Activated naive CD8-positive, alpha-beta T cell treated with anti-CD3 and anti-CD28 coated beads for 36 hours (primary cell): ENCODE data around the gene KIAA0586. TPM values are rescaled to one million over a fixed set of nuclear protein-coding genes. Genes with fewer than 3 reads are reported as not detected.
"Not testable (repeated sequence)": the region's sequence is repeated elsewhere in the genome, so short reads cannot be mapped to it uniquely, and the experiment has no call there.

Experiments
- DNase-seq: peaks from one replicate; pipeline ENCODE4 v3.0.0; 2021
- H3K27ac Mint-ChIP-seq: one replicate; pipeline ENCODE4 v1.8.0; 2022; ENCODE audit warnings: mild to moderate bottlenecking, moderate library complexity, mixed read lengths
- H3K27me3 Mint-ChIP-seq: one replicate; pipeline ENCODE4 v1.8.0; 2022; ENCODE audit warnings: mild to moderate bottlenecking, mixed read lengths
- H3K36me3 Mint-ChIP-seq: one replicate; pipeline ENCODE4 v1.8.0; 2021; ENCODE audit warnings: mild to moderate bottlenecking, mixed read lengths
- H3K4me1 Mint-ChIP-seq: one replicate; pipeline ENCODE4 v1.8.0; 2021; ENCODE audit warnings: mixed read lengths
- H3K4me3 Mint-ChIP-seq: one replicate; pipeline ENCODE4 v1.8.0; 2022; ENCODE audit warnings: mild to moderate bottlenecking, moderate library complexity, mixed read lengths
- H3K9me3 Mint-ChIP-seq: one replicate; pipeline ENCODE4 v1.8.0; 2022; ENCODE audit warnings: mixed read lengths
- total RNA-seq, 2 experiments: library from RNA; stranded (reverse); gene quantifications; one replicate each; pipeline ENCODE4 v1.2.3, GENCODE V29; 2021

KIAA0586 gene
- total RNA-seq: 10 to 100 TPM; 22.0 to 25.1 TPM

GRCh38 chr14:58427281-58428117 is at the start of gene KIAA0586, which contains the start of gene TIMM9:
KIAA0586 (plus strand) TSS chr14:58427719; CDS start chr14:58428265, 546 bp downstream.
TIMM9 (minus strand) TSS chr14:58427531; CDS start chr14:58411945, 15,586 bp downstream.
- peak; percentile 94 for DNase-seq
- Mint-ChIP-seq H3K27ac (peak within 1 kb of the TSS; percentile 98), H3K9me3 (no peaks in the 10 kb centered on the region), H3K4me1 (peaks cover 39% of the 10 kb centered on the region), H3K27me3 (peaks cover 6% of the 10 kb centered on the region), H3K4me3 (peak within 1 kb of the TSS; percentile 89), H3K36me3 (peaks cover 22% of the 10 kb centered on the region)

GRCh38 chr14:58390830-58391229 is 36.7 kb upstream of the KIAA0586 start:
- peaks cover 4% of the 10 kb centered on the region for H3K36me3 Mint-ChIP-seq
- DNase-seq: no peak
- H3K27ac Mint-ChIP-seq: no peak overlapping the region
- H3K4me3 Mint-ChIP-seq: no peak overlapping the region
- no peaks in the 10 kb centered on the region for H3K27me3 Mint-ChIP-seq
- no peaks in the 10 kb centered on the region for H3K9me3 Mint-ChIP-seq
- peaks cover 4% of the 10 kb centered on the region for H3K4me1 Mint-ChIP-seq

- DNase-seq: no peak
- Mint-ChIP-seq H3K36me3 (peaks cover 3% of the 10 kb centered on the region), H3K27ac (peak overlapping the region; percentile 31), H3K4me1 (peaks cover 7% of the 10 kb centered on the region), H3K27me3 (no peaks in the 10 kb centered on the region), H3K9me3 (no peaks in the 10 kb centered on the region), H3K4me3 (peak overlapping the region; percentile 65)
These were observed 32.0 kb upstream of the KIAA0586 start for GRCh38 chr14:58395562-58395811.

- no peaks in the 10 kb centered on the region for H3K9me3 Mint-ChIP-seq
- no peaks in the 10 kb centered on the region for H3K27me3 Mint-ChIP-seq
- peaks cover 3% of the 10 kb centered on the region for H3K36me3 Mint-ChIP-seq
- peak; percentile 83 for DNase-seq
- H3K4me3 Mint-ChIP-seq: peak within 1 kb of the TSS; percentile 70
- H3K4me1 Mint-ChIP-seq: peaks cover 7% of the 10 kb centered on the region
- H3K27ac Mint-ChIP-seq: peak within 1 kb of the TSS; percentile 69
These were observed 31.4 kb upstream of the KIAA0586 start, which contains the start of gene TOMM20L for GRCh38 chr14:58395812-58396788. TOMM20L (plus strand) TSS chr14:58395930; CDS start chr14:58395958, 28 bp downstream.

- no peaks in the 10 kb centered on the region for H3K27me3 Mint-ChIP-seq
- no peak overlapping the region for H3K27ac Mint-ChIP-seq
- H3K36me3 Mint-ChIP-seq: peaks cover 6% of the 10 kb centered on the region
- DNase-seq: no peak
- H3K4me1 Mint-ChIP-seq: peaks cover 7% of the 10 kb centered on the region
- H3K4me3 Mint-ChIP-seq: no peak overlapping the region
- H3K9me3 Mint-ChIP-seq: no peaks in the 10 kb centered on the region
These were observed 30.4 kb upstream of the KIAA0586 start for GRCh38 chr14:58397156-58397555.

GRCh38 chr14:58398495-58398894 is 29.0 kb upstream of the KIAA0586 start:
- no peak for DNase-seq
- no peaks in the 10 kb centered on the region for H3K27me3 Mint-ChIP-seq
- peaks cover 6% of the 10 kb centered on the region for H3K36me3 Mint-ChIP-seq
- H3K4me1 Mint-ChIP-seq: peaks cover 7% of the 10 kb centered on the region
- no peaks in the 10 kb centered on the region for H3K9me3 Mint-ChIP-seq
- no peak overlapping the region for H3K27ac Mint-ChIP-seq
- no peak overlapping the region for H3K4me3 Mint-ChIP-seq

- Mint-ChIP-seq H3K27me3 (no peaks in the 10 kb centered on the region), H3K9me3 (no peaks in the 10 kb centered on the region), H3K27ac (no peak overlapping the region), H3K36me3 (peaks cover 6% of the 10 kb centered on the region), H3K4me3 (no peak overlapping the region), H3K4me1 (peaks cover 7% of the 10 kb centered on the region)
- DNase-seq: no peak
These were observed 28.6 kb upstream of the KIAA0586 start for GRCh38 chr14:58398895-58399294.

- H3K9me3 Mint-ChIP-seq: no peaks in the 10 kb centered on the region
- H3K4me3 Mint-ChIP-seq: no peak overlapping the region
- H3K27ac Mint-ChIP-seq: no peak overlapping the region
- DNase-seq: no peak
- H3K27me3 Mint-ChIP-seq: no peaks in the 10 kb centered on the region
- no peaks in the 10 kb centered on the region for H3K4me1 Mint-ChIP-seq
- H3K36me3 Mint-ChIP-seq: peaks cover 6% of the 10 kb centered on the region
These were observed 25.9 kb upstream of the KIAA0586 start for GRCh38 chr14:58401587-58401986.

GRCh38 chr14:58408681-58409215 is 18.8 kb upstream of the KIAA0586 start:
- H3K4me1 Mint-ChIP-seq: no peaks in the 10 kb centered on the region
- H3K36me3 Mint-ChIP-seq: peaks cover 14% of the 10 kb centered on the region
- H3K27me3 Mint-ChIP-seq: no peaks in the 10 kb centered on the region
- H3K4me3 Mint-ChIP-seq: no peak overlapping the region
- no peak for DNase-seq
- no peak overlapping the region for H3K27ac Mint-ChIP-seq
- no peaks in the 10 kb centered on the region for H3K9me3 Mint-ChIP-seq

GRCh38 chr14:58414845-58415244 is 12.7 kb upstream of the KIAA0586 start:
- no peak overlapping the region for H3K4me3 Mint-ChIP-seq
- DNase-seq: no peak
- H3K9me3 Mint-ChIP-seq: peaks cover 2% of the 10 kb centered on the region
- peaks cover 37% of the 10 kb centered on the region for H3K36me3 Mint-ChIP-seq
- H3K27ac Mint-ChIP-seq: no peak overlapping the region
- H3K4me1 Mint-ChIP-seq: peaks cover 14% of the 10 kb centered on the region
- H3K27me3 Mint-ChIP-seq: no peaks in the 10 kb centered on the region

GRCh38 chr14:58415636-58416547 is 11.6 kb upstream of the KIAA0586 start:
- no peak overlapping the region for H3K27ac Mint-ChIP-seq
- peaks cover 14% of the 10 kb centered on the region for H3K4me1 Mint-ChIP-seq
- H3K27me3 Mint-ChIP-seq: no peaks in the 10 kb centered on the region
- H3K36me3 Mint-ChIP-seq: peaks cover 37% of the 10 kb centered on the region
- no peak overlapping the region for H3K4me3 Mint-ChIP-seq
- DNase-seq: no peak
- H3K9me3 Mint-ChIP-seq: peaks cover 2% of the 10 kb centered on the region

GRCh38 chr14:58416934-58417333 is 10.6 kb upstream of the KIAA0586 start:
- Mint-ChIP-seq H3K36me3 (peaks cover 34% of the 10 kb centered on the region), H3K4me1 (peaks cover 18% of the 10 kb centered on the region)
- H3K27ac Mint-ChIP-seq, H3K9me3 Mint-ChIP-seq, H3K4me3 Mint-ChIP-seq, H3K27me3 Mint-ChIP-seq, DNase-seq: not testable (repeated sequence)

- Mint-ChIP-seq H3K4me1 (peaks cover 39% of the 10 kb centered on the region), H3K27ac (peak overlapping the region; percentile 98), H3K36me3 (peaks cover 20% of the 10 kb centered on the region), H3K27me3 (peaks cover 6% of the 10 kb centered on the region), H3K4me3 (peak overlapping the region; percentile 89), H3K9me3 (no peaks in the 10 kb centered on the region)
- DNase-seq: peak; percentile 41
These were observed 744 bp upstream of the KIAA0586 start for GRCh38 chr14:58426670-58427280.
